Activated CD4-positive, alpha-beta T cell treated with anti-CD3 and anti-CD28 coated beads, Interleukin-2, amount 50 U/mL, for 1 hour (primary cell): ENCODE measurements around the gene CD300LF.

ENCODE experiments used
- DNase-seq: peaks from one replicate; pipeline ENCODE4 v3.0.0-alpha.2; 2020

The CD300LF gene

GRCh38 chr17:74729368-74729767 lies 16.6 kb upstream of the CD300LF start:
- DNase-seq: no peak

GRCh38 chr17:74728702-74729075 lies 16.0 kb upstream of the CD300LF start:
- no peak for DNase-seq

GRCh38 chr17:74728033-74728701 lies 15.4 kb upstream of the CD300LF start:
- no peak for DNase-seq

- no peak for DNase-seq
Measured at GRCh38 chr17:74725111-74725510, 12.4 kb upstream of the CD300LF start.

GRCh38 chr17:74723891-74724290 lies 11.2 kb upstream of the CD300LF start:
- no peak for DNase-seq

- DNase-seq: no peak
Measured at GRCh38 chr17:74722782-74723181, 10.1 kb upstream of the CD300LF start.

- DNase-seq: no peak
Measured at GRCh38 chr17:74720506-74720905, 7.8 kb upstream of the CD300LF start.

- DNase-seq: no peak
Measured at GRCh38 chr17:74715144-74715543, 2.4 kb upstream of the CD300LF start.

- no peak for DNase-seq
Measured at GRCh38 chr17:74713171-74713755, 540 bp upstream of the CD300LF start.

GRCh38 chr17:74712301-74712700 lies 422 bp downstream of the CD300LF start:
- DNase-seq: no peak

- DNase-seq: no peak
Measured at GRCh38 chr17:74711058-74711824, 1.5 kb downstream of the CD300LF start.

GRCh38 chr17:74704544-74704943 lies 8.2 kb downstream of the CD300LF start:
- DNase-seq: no peak

GRCh38 chr17:74703311-74703710 lies 9.4 kb downstream of the CD300LF start:
- DNase-seq: no peak

- DNase-seq: no peak
Measured at GRCh38 chr17:74702116-74702871, 10.4 kb downstream of the CD300LF start.

- no peak for DNase-seq
Measured at GRCh38 chr17:74699236-74699635, 13.5 kb downstream of the CD300LF start.

GRCh38 chr17:74698069-74698468 lies 14.7 kb downstream of the CD300LF start:
- no peak for DNase-seq

- no peak for DNase-seq
Measured at GRCh38 chr17:74697515-74697914, 15.2 kb downstream of the CD300LF start.

GRCh38 chr17:74695629-74696028 lies 17.1 kb downstream of the CD300LF start:
- no peak for DNase-seq

GRCh38 chr17:74694081-74694480 lies 18.6 kb downstream of the CD300LF start:
- no peak for DNase-seq

- DNase-seq: no peak
Measured at GRCh38 chr17:74691151-74691550, 21.6 kb downstream of the CD300LF start.

- DNase-seq: no peak
Measured at GRCh38 chr17:74690409-74690825, 22.3 kb downstream of the CD300LF start.

- no peak for DNase-seq
Measured at GRCh38 chr17:74687886-74688285, 24.8 kb downstream of the CD300LF start.

GRCh38 chr17:74686761-74687160 lies 26.0 kb downstream of the CD300LF start:
- DNase-seq: no peak
